IMR-90 (cell line): ENCODE results near the gene LSM7. TPM values are rescaled to one million over a fixed set of nuclear protein-coding genes. Genes with fewer than 3 reads are reported as not detected.

Experiments
- ATAC-seq: fragments of 200-7000 bp; cut with Tn5 transposase; 2 replicates; pipeline ENCODE4 v1.9.1; 2020; ENCODE audit warnings: low read depth, mild to moderate bottlenecking, moderate library complexity
- BruUV-seq: library from RNA; stranded (reverse); fragments of 400-500 nt; replicated peaks from 2 replicates; lab custom pipeline; 2021; lab: Mats Ljungman, UMichigan
- CTCF ChIA-PET: fragments of 300-600 bp; formaldehyde crosslinking; extraction: SDS; loops from one replicate; lab custom pipeline; 2021; ENCODE audit warnings: antibody characterized with exemption; lab: Yijun Ruan, JAX
- POLR2A ChIA-PET: fragments of 300-600 bp; sonication (Branson Sonifier 250); formaldehyde crosslinking; loops from one replicate; lab custom pipeline; 2022; ENCODE audit warnings: antibody characterized with exemption; ENCODE audit not compliant: unreplicated experiment; lab: Charles Lee
- DNase-seq: peaks from one replicate; pipeline ENCODE4 v3.0.0; 2013
- H2AFZ ChIP-seq: replicated peaks from 2 replicates; pipeline ENCODE3; 2013; ENCODE audit warnings: low read length, mild to moderate bottlenecking; ENCODE audit not compliant: poor library complexity
- H2AK5ac ChIP-seq: 2 replicates; pipeline ENCODE4 v1.6.1; 2013; ENCODE audit warnings: low read depth, low read length, inconsistent platforms
- H2AK9ac ChIP-seq: replicated peaks from 2 replicates; pipeline ENCODE3; 2013; ENCODE audit warnings: mild to moderate bottlenecking, low read depth, low read length, moderate library complexity; ENCODE audit not compliant: poor library complexity
- H2BK120ac ChIP-seq: 2 replicates; pipeline ENCODE4 v1.6.1; 2013; ENCODE audit warnings: low read depth, low read length, inconsistent platforms
- H2BK15ac ChIP-seq: 3 replicates; pipeline ENCODE4 v1.6.1; 2013; ENCODE audit warnings: low read depth, low read length, inconsistent platforms
- H2BK20ac ChIP-seq: 2 replicates; pipeline ENCODE4 v1.6.1; 2013; ENCODE audit warnings: low read depth, mild to moderate bottlenecking, inconsistent platforms, low read length, moderate library complexity
- H2BK5ac ChIP-seq: 2 replicates; pipeline ENCODE4 v1.6.1; 2013; ENCODE audit warnings: mild to moderate bottlenecking, low read depth, low read length, inconsistent platforms; ENCODE audit not compliant: poor library complexity, severe bottlenecking
- H3K14ac ChIP-seq: replicated peaks from 2 replicates; pipeline ENCODE4 v1.6.1; 2013; ENCODE audit warnings: low read depth, low read length, inconsistent platforms
- H3K18ac ChIP-seq: 2 replicates; pipeline ENCODE4 v1.6.1; 2013; ENCODE audit warnings: low read depth, low read length, control low read depth
- H3K23ac ChIP-seq: 2 replicates; pipeline ENCODE4 v1.6.1; 2013; ENCODE audit warnings: low read depth, low read length, inconsistent platforms
- H3K27ac ChIP-seq: 2 replicates; pipeline ENCODE4 v1.5.1; 2013; ENCODE audit warnings: mild to moderate bottlenecking, control low read depth, low read length; ENCODE audit not compliant: insufficient read depth
- H3K27me3 ChIP-seq: 2 replicates; pipeline ENCODE4 v1.6.1; 2013; ENCODE audit warnings: low read length; ENCODE audit not compliant: control insufficient read depth, insufficient read depth
- H3K36me3 ChIP-seq: 2 replicates; pipeline ENCODE4 v1.6.1; 2013; ENCODE audit warnings: low read length, mixed read lengths; ENCODE audit not compliant: control insufficient read depth, insufficient read depth
- H3K4ac ChIP-seq: 2 replicates; pipeline ENCODE4 v1.6.1; 2013; ENCODE audit warnings: low read depth, low read length, inconsistent platforms
- H3K4me1 ChIP-seq: 2 replicates; pipeline ENCODE4 v1.6.1; 2013; ENCODE audit warnings: low read length, mixed read lengths; ENCODE audit not compliant: control insufficient read depth, insufficient read depth
- H3K4me2 ChIP-seq: 2 replicates; pipeline ENCODE4 v1.6.1; 2013; ENCODE audit warnings: low read depth, mild to moderate bottlenecking, control low read depth, low read length, moderate library complexity
- H3K4me3 ChIP-seq: 2 replicates; pipeline ENCODE4 v1.5.1; 2013; ENCODE audit warnings: low read depth, mild to moderate bottlenecking, control low read depth, low read length, moderate library complexity; ENCODE audit not compliant: insufficient read depth
- H3K56ac ChIP-seq: 2 replicates; pipeline ENCODE4 v1.6.1; 2013; ENCODE audit warnings: low read length, inconsistent platforms; ENCODE audit not compliant: insufficient read depth; ENCODE audit errors: extremely low read depth
- H3K79me1 ChIP-seq, 2 experiments: 2 replicates each; pipeline ENCODE4 v1.6.1; 2013; ENCODE audit warnings: low read length in 2 of 2, inconsistent platforms in 1 of 2, low read depth in 1 of 2
- H3K9ac ChIP-seq: 2 replicates; pipeline ENCODE4 v1.6.1; 2013; ENCODE audit warnings: low read depth, low read length, control low read depth
- H3K9me1 ChIP-seq: 2 replicates; pipeline ENCODE4 v1.6.1; 2013; ENCODE audit warnings: low read length, inconsistent platforms; ENCODE audit not compliant: insufficient read depth
- H3K9me3 ChIP-seq: 2 replicates; pipeline ENCODE4 v1.6.1; 2013; ENCODE audit warnings: low read length; ENCODE audit not compliant: control insufficient read depth, insufficient read depth
- H4K20me1 ChIP-seq: 2 replicates; pipeline ENCODE4 v1.6.1; 2013; ENCODE audit warnings: low read length, inconsistent platforms; ENCODE audit not compliant: insufficient read depth
- H4K5ac ChIP-seq: 2 replicates; pipeline ENCODE4 v1.6.1; 2013; ENCODE audit warnings: mild to moderate bottlenecking, low read depth, low read length, control low read depth
- H4K8ac ChIP-seq, 2 experiments: 2 replicates each; pipeline ENCODE4 v1.6.1; 2013; ENCODE audit warnings: low read depth in 2 of 2, low read length in 2 of 2, control low read depth in 1 of 2, inconsistent platforms in 1 of 2
- H4K91ac ChIP-seq: 2 replicates; pipeline ENCODE4 v1.6.1; 2013; ENCODE audit warnings: low read depth, low read length, inconsistent platforms; ENCODE audit not compliant: insufficient read depth
- CHD1 ChIP-seq: IDR thresholded peaks from 2 replicates; pipeline ENCODE4 v1.6.1; 2012; ENCODE audit warnings: low read depth, low read length, improper control_type of control experiment
- RCOR1 ChIP-seq: IDR thresholded peaks from 2 replicates; pipeline ENCODE4 v1.6.1; 2012; ENCODE audit warnings: mild to moderate bottlenecking, low read length, improper control_type of control experiment; ENCODE audit not compliant: insufficient replicate concordance
- USF2 ChIP-seq: fragments of 150-350 bp; IDR thresholded peaks from 2 replicates; pipeline ENCODE4 v1.6.1; 2017; ENCODE audit warnings: mild to moderate bottlenecking, antibody characterized with exemption, low read length, low read depth
- WGBS, 2 experiments: methylation state at CpG; one replicate each; pipeline versions ENCODE4 v1.1.5 to v1.1.7; 2013; ENCODE audit warnings: missing lambda C conversion rate in 2 of 2; ENCODE audit not compliant: insufficient read length in 1 of 2; ENCODE audit errors: extremely low coverage in 2 of 2; 5-methylcytosine and 5-hydroxymethylcytosine counted together
- dilution Hi-C: fragments of 300-500 bp; cut with HindIII; formaldehyde crosslinking; loops from one replicate; pipeline ENCODE4 v1.14.3; 2018; ENCODE audit warnings: low sequenced_read_pairs; ENCODE audit not compliant: unreplicated experiment
- in situ Hi-C: fragments of 300-500 bp; cut with MboI; formaldehyde crosslinking; loops from 3 replicates; pipeline ENCODE4 v1.14.3; 2019; ENCODE audit warnings: low sequenced_read_pairs, inconsistent platforms, mixed read lengths
- intact Hi-C: fragments of 100-400 bp; cut with micrococcal nuclease; formaldehyde crosslinking; loops from 2 replicates; pipeline ENCODE4 v1.10.0; 2022
- polyA plus RNA-seq, 3 experiments: library from polyadenylated mRNA; depleted of rRNA; stranded (reverse); fragments of >200 nt; gene quantifications; 2 replicates each; pipeline ENCODE4 v1.2.3, GENCODE V29; 2012; ENCODE audit warnings: low replicate concordance in 1 of 3
- total RNA-seq: library from RNA; depleted of rRNA; stranded (reverse); fragments of >200 nt; gene quantifications from 2 replicates; pipeline ENCODE4 v1.2.3, GENCODE V29; 2012

Gene LSM7
- total and polyA plus RNA-seq, 2 of the 4 experiments (the other 2 are of a cell fraction), result 145 to 708 TPM

DNA sequence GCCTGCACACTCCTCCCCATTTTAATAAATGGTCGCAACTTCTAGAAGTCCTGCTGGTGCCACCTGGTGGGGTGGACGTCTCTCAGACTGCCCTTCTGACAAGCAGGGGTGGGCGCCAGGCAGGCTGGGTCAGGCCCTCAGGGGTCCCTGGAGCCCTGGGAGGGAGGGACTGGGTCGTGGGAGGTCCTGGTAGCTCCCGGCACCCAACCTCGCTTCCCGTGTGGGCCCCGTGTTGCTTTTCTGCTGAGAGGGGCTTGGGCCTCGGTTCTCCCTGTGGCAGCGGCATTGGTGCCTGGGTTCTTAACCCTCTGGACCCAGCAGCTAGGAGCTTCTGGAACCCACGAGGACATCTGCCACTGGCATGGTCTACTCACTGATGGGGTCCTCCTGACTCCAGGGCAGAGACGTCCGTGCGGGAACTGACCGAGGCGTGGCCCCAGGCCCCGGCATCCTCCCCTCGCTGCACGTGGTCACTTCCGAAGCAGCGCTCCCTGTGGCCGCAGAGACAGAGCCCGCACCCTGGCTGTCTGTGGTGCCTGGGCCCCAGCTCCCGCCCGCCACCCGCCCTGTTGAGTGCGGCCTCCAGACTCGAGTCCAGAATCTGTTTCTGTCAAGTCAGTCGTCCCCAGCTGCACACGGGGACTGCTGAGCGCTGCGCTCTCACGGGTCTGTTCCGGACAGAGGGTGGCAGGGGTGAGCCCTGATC, 25.7 kb upstream of the LSM7 start:
- no peak for DNase-seq
- H2BK15ac ChIP-seq, result no peak overlapping the region
- no peaks in the 10 kb centered on the region for H3K4me1 ChIP-seq
- no peak overlapping the region for H3K18ac ChIP-seq
- peaks cover 29% of the 10 kb centered on the region for H3K36me3 ChIP-seq
- 91% methylated on average over 19 of the region's 34 CpGs; no CpG with 5 or more reads in 1 of the 2 experiments for WGBS, 2 experiments
- no peaks in the 10 kb centered on the region for H4K20me1 ChIP-seq
- H4K91ac ChIP-seq, result no peak overlapping the region
- no peak overlapping the region for H2AK5ac ChIP-seq
- in situ Hi-C loops (no loop called here), intact Hi-C loops (no loop called here), dilution Hi-C loops (no loop called here)
- H3K9me1 ChIP-seq, result no peaks in the 10 kb centered on the region
- no peak overlapping the region for H2AFZ ChIP-seq
- no peak overlapping the region for H2BK20ac ChIP-seq
- POLR2A ChIA-PET, result no interaction called here
- BruUV-seq, result no TSS peak
- no peak overlapping the region for H3K56ac ChIP-seq
- H3K79me1 ChIP-seq, result no peaks in the 10 kb centered on the region
- no peak overlapping the region for H3K4ac ChIP-seq
- CTCF ChIA-PET, result no interaction called here
- peak overlapping the region; percentile 24 for H2AK9ac ChIP-seq
- no peak overlapping the region for H3K14ac ChIP-seq
- no peak overlapping the region for H2BK5ac ChIP-seq
- H4K5ac ChIP-seq, result no peak overlapping the region
- no peak overlapping the region for H4K8ac ChIP-seq
- no peak overlapping the region for H3K27ac ChIP-seq
- H3K9ac ChIP-seq, result no peak overlapping the region
- H3K23ac ChIP-seq, result no peak overlapping the region
- no peak overlapping the region for H3K4me3 ChIP-seq
- H2BK120ac ChIP-seq, result no peak overlapping the region
- TF ChIP-seq USF2 (no peak), CHD1 (no peak), RCOR1 (no peak)
- no peak for ATAC-seq
- H3K27me3 ChIP-seq, result peaks cover 6% of the 10 kb centered on the region
- no peaks in the 10 kb centered on the region for H3K9me3 ChIP-seq
- no peak overlapping the region for H3K4me2 ChIP-seq
